SJCRH30 (cell line): ENCODE measurements around the gene CIB2. TPM values are rescaled to one million over a fixed set of nuclear protein-coding genes. Genes with fewer than 3 reads are reported as not detected.

ENCODE experiments used
- DNase-seq, 2 experiments: peaks; one replicate each; pipeline ENCODE4 v3.0.0-alpha.2; 2015 to 2020
- H3K27ac ChIP-seq: fragments of 250-450 bp; sonication (Bioruptor Pico); 2 replicates; pipeline ENCODE4 v1.5.1; 2020; ENCODE audit warnings: mild to moderate bottlenecking, moderate library complexity
- H3K27me3 ChIP-seq: fragments of 250-450 bp; sonication (Bioruptor Pico); 2 replicates; pipeline ENCODE4 v1.5.1; 2020; ENCODE audit warnings: mild to moderate bottlenecking, moderate library complexity
- H3K36me3 ChIP-seq: fragments of 250-450 bp; sonication (Bioruptor Pico); 2 replicates; pipeline ENCODE4 v1.5.1; 2020; ENCODE audit warnings: mild to moderate bottlenecking, moderate library complexity
- H3K4me1 ChIP-seq: fragments of 250-450 bp; sonication (Bioruptor Pico); 2 replicates; pipeline ENCODE4 v1.5.1; 2020; ENCODE audit warnings: mild to moderate bottlenecking, moderate library complexity
- H3K4me3 ChIP-seq: fragments of 250-450 bp; sonication (Bioruptor Pico); 2 replicates; pipeline ENCODE4 v1.5.1; 2020; ENCODE audit warnings: mild to moderate bottlenecking, moderate library complexity
- H3K9me3 ChIP-seq: fragments of 250-450 bp; sonication (Bioruptor Pico); replicated peaks from 2 replicates; pipeline ENCODE4 v1.5.1; 2020; ENCODE audit warnings: mild to moderate bottlenecking, moderate library complexity
- total RNA-seq: library from RNA; depleted of rRNA; stranded (reverse); fragments of >200 nt; shearing (Covaris generic); gene quantifications from 2 replicates; pipeline ENCODE4 v1.2.3, GENCODE V29; 2014; rRNA removed

CIB2 gene
- total RNA-seq = 0.59 and 2.8 TPM in 2 replicates

GRCh38 chr15:78131295-78132061, at the start of gene CIB2:
Gene CIB2 (minus strand): TSS chr15:78131445. CDS start chr15:78131215, 230 bp downstream.
- Histone ChIP-seq H3K36me3 (no peaks in the 10 kb centered on the region), H3K4me1 (no peaks in the 10 kb centered on the region), H3K4me3 (peak within 1 kb of the TSS; percentile 70), H3K9me3 (no peaks in the 10 kb centered on the region), H3K27me3 (no peaks in the 10 kb centered on the region), H3K27ac (peak within 1 kb of the TSS; percentile 4; the same call in 1 of the 2 replicates)
- DNase-seq = peak; percentile 65 to 78

GRCh38 chr15:78179906-78180305, 48.7 kb upstream of the CIB2 start:
- no peak for DNase-seq
- no peaks in the 10 kb centered on the region for H3K36me3 ChIP-seq
- H3K4me3 ChIP-seq = no peak overlapping the region
- no peaks in the 10 kb centered on the region for H3K27me3 ChIP-seq
- peaks cover 9% of the 10 kb centered on the region for H3K4me1 ChIP-seq
- H3K9me3 ChIP-seq = no peaks in the 10 kb centered on the region
- no peak overlapping the region for H3K27ac ChIP-seq

DNA sequence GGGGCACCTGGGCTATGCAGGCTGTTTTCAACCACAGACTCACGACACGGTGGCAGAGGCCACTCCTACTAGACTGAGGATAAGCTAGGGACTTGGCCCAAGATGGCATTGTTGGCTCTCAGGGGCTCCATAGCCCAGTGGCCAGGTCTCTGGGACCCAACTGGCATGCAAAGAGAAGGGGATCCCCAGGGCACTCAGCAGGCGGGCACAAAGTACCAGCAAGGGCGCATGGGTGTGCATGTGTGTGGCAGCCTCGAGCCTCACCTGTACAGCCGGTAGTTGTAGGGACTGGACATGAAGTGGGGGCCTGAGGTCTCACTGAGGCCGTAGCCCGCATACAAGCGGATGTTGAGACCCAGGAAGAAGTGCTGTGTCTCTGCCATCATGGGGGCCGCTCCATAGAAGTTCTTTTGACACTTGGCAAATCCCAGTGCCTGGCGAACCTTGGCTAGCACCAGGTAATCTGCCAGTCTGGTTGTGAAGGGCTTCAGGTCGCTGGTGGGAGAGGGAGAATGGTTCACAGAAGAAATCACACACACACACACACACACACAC, 48.1 kb upstream of the CIB2 start:
- H3K27me3 ChIP-seq = no peaks in the 10 kb centered on the region
- no peaks in the 10 kb centered on the region for H3K36me3 ChIP-seq
- peaks cover 9% of the 10 kb centered on the region for H3K4me1 ChIP-seq
- H3K27ac ChIP-seq = no peak overlapping the region
- H3K4me3 ChIP-seq = no peak overlapping the region
- no peaks in the 10 kb centered on the region for H3K9me3 ChIP-seq
- no peak for DNase-seq

DNA sequence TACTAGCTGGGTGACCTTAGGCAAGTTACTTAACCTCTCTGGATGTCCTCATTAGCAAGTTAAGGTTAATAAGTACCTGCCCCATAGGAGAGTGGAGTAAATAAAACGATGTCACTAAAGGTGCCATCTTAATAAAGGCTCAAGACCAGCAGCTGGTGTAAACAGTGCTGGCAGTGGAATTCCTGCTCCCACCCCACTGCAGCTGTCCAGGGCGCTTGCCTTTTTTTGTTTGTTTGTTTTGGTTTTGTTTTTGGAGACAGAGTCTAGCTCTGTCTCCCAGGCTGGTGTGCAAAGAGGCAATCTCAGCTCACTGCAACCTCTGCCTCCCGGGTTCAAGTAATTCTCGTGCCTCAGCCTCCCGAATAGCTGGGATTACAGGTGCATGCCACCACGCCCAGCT, 46.8 kb upstream of the CIB2 start:
- no peak overlapping the region for H3K27ac ChIP-seq
- H3K36me3 ChIP-seq = no peaks in the 10 kb centered on the region
- no peaks in the 10 kb centered on the region for H3K27me3 ChIP-seq
- H3K9me3 ChIP-seq = no peaks in the 10 kb centered on the region
- DNase-seq = peak in 1 of 2 experiments; percentile 33
- no peak overlapping the region for H3K4me3 ChIP-seq
- peaks cover 9% of the 10 kb centered on the region for H3K4me1 ChIP-seq

GRCh38 chr15:78177447-78177873, 46.2 kb upstream of the CIB2 start:
- Histone ChIP-seq H3K36me3 (no peaks in the 10 kb centered on the region), H3K9me3 (no peaks in the 10 kb centered on the region)
- peak; percentile 71 to 83 for DNase-seq

DNA sequence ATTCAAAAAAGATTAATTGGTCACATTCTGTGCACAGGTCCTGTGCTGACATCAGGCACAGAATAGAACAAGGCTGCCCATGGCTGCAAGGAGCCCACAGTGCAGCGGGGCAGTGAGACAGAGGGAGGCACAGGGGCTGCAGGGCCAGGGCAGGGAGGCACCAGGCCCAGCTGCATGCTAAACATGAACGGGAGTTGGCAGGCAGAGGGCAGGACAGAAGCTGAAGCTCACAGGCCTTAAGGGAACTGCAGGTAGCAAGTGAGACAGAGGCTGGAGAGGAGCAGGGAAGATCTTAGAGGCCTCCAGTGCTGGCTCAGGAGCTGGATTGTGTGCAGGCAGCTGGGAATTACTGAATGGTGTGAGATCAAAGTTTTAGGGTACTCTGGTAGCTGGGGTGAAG, 44.1 kb upstream of the CIB2 start:
- H3K36me3 ChIP-seq = peaks cover 18% of the 10 kb centered on the region
- H3K27me3 ChIP-seq = no peaks in the 10 kb centered on the region
- peaks cover 9% of the 10 kb centered on the region for H3K4me1 ChIP-seq
- no peaks in the 10 kb centered on the region for H3K9me3 ChIP-seq
- DNase-seq = no peak
- no peak overlapping the region for H3K4me3 ChIP-seq
- H3K27ac ChIP-seq = no peak overlapping the region

More at GRCh38 chr15:78177447-78177873, 46.2 kb upstream of the CIB2 start:
- H3K4me1 ChIP-seq = peaks cover 9% of the 10 kb centered on the region
- H3K4me3 ChIP-seq = no peak overlapping the region
- no peaks in the 10 kb centered on the region for H3K27me3 ChIP-seq
- no peak overlapping the region for H3K27ac ChIP-seq

- Histone ChIP-seq H3K27ac (no peak overlapping the region), H3K36me3 (peaks cover 22% of the 10 kb centered on the region), H3K4me3 (no peak overlapping the region), H3K4me1 (peaks cover 9% of the 10 kb centered on the region), H3K27me3 (no peaks in the 10 kb centered on the region), H3K9me3 (no peaks in the 10 kb centered on the region)
- peak in 1 of 2 experiments; percentile 33 for DNase-seq
Observed at GRCh38 chr15:78174401-78174800, 43.2 kb upstream of the CIB2 start.

DNA sequence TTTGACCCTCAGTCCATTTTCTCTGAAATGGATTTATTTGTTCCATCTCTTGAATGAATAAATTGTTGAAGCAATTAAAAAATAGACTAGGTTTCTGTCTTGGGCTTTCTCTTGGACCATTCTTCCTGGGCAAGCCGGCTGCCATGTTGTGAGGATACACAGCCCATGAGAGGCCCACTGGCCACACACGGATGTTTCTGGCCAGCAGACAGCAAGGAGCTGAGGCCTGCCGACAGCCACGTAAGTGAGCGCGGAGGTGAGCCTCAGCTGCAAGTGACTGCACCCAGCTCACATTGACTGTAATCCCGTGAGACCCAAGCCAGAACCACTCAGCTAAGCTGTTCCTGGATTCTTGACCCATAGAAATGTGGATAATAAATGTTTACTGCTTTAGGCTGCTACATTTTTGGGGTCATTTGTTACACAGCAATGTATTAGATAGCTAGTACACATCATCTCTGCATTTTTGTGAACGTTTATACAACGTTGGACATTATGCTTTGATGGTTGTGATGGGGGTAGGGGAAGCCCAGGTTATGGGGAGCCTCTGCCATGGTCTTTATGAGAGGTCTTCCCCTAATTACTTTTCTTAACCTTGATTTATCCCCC, 40.7 kb upstream of the CIB2 start:
- Histone ChIP-seq H3K36me3 (peaks cover 42% of the 10 kb centered on the region), H3K4me1 (no peaks in the 10 kb centered on the region), H3K4me3 (no peak overlapping the region), H3K27me3 (no peaks in the 10 kb centered on the region), H3K27ac (no peak overlapping the region), H3K9me3 (no peaks in the 10 kb centered on the region)
- DNase-seq = no peak

GRCh38 chr15:78170848-78171773, 39.9 kb upstream of the CIB2 start:
- peaks cover 48% of the 10 kb centered on the region for H3K36me3 ChIP-seq
- no peaks in the 10 kb centered on the region for H3K9me3 ChIP-seq
- no peaks in the 10 kb centered on the region for H3K27me3 ChIP-seq
- no peak overlapping the region for H3K4me3 ChIP-seq
- H3K4me1 ChIP-seq = no peaks in the 10 kb centered on the region
- DNase-seq = no peak
- H3K27ac ChIP-seq = no peak overlapping the region

DNA sequence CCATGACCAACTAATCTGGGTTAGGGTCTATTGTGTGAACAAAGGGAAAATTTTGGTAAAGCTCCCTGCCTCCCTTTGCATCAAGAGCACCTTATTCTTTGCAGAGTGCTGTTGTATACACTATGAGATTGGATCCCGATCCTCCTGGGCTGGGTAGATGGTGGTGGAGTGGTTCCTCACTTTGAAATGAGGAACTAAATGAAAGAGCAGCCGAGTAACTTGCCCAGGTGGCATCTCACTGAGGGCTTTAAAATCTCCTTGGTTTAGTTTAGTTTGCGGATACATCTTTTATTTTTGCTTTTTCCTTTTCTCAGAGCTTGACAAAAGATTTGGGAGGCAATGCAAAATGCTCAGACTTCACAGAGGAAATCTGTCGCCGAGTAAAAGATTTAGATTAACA, 37.4 kb upstream of the CIB2 start:
- Histone ChIP-seq H3K4me1 (no peaks in the 10 kb centered on the region), H3K36me3 (peaks cover 67% of the 10 kb centered on the region), H3K4me3 (no peak overlapping the region), H3K27me3 (no peaks in the 10 kb centered on the region), H3K27ac (no peak overlapping the region), H3K9me3 (no peaks in the 10 kb centered on the region)
- DNase-seq = no peak

DNA sequence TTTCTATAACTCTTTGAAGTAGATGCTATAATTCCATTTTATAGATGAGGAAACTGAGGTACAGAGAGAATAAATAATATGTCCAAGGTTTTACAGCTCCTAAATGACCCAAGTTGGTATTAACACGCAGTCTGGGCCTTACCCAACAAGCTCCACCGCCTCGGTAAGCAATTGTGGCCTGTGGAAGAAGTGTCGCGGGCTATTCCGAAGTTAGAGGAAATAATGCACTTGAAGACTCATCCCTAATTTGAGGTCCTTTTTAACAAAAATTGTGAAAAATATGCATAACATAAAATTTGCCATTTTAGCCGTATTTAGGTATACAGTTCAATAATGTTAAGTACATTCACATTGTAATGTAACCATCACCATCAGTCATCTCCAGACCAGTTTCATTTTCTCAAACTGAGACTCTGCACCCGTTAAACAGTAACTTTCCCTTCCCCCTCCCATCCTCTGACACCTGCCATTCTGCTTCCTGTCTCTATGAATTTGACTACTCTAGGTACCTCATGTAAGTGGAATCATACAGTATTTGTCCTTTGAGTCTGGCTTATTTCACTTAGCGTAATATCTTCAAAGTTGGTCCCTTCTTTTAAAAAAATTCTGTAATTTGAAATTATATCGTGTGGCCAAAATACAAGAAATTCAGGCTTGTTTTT, 36.1 kb upstream of the CIB2 start:
- DNase-seq = no peak
- no peaks in the 10 kb centered on the region for H3K9me3 ChIP-seq
- peaks cover 67% of the 10 kb centered on the region for H3K36me3 ChIP-seq
- no peak overlapping the region for H3K27ac ChIP-seq
- H3K4me3 ChIP-seq = no peak overlapping the region
- H3K27me3 ChIP-seq = no peaks in the 10 kb centered on the region
- H3K4me1 ChIP-seq = no peaks in the 10 kb centered on the region

- no peak for DNase-seq
- no peak overlapping the region for H3K27ac ChIP-seq
- no peak overlapping the region for H3K4me3 ChIP-seq
- H3K9me3 ChIP-seq = no peaks in the 10 kb centered on the region
- no peaks in the 10 kb centered on the region for H3K27me3 ChIP-seq
- no peaks in the 10 kb centered on the region for H3K4me1 ChIP-seq
- peaks cover 59% of the 10 kb centered on the region for H3K36me3 ChIP-seq
Observed at GRCh38 chr15:78164010-78164409, 32.8 kb upstream of the CIB2 start.

GRCh38 chr15:78162038-78162437, 30.8 kb upstream of the CIB2 start:
- no peak overlapping the region for H3K27ac ChIP-seq
- H3K4me1 ChIP-seq = no peaks in the 10 kb centered on the region
- H3K27me3 ChIP-seq = no peaks in the 10 kb centered on the region
- H3K36me3 ChIP-seq = peaks cover 47% of the 10 kb centered on the region
- no peaks in the 10 kb centered on the region for H3K9me3 ChIP-seq
- no peak for DNase-seq
- no peak overlapping the region for H3K4me3 ChIP-seq

- Histone ChIP-seq H3K4me3 (no peak overlapping the region), H3K27ac (no peak overlapping the region), H3K36me3 (peaks cover 29% of the 10 kb centered on the region), H3K27me3 (no peaks in the 10 kb centered on the region), H3K9me3 (no peaks in the 10 kb centered on the region), H3K4me1 (no peaks in the 10 kb centered on the region)
- no peak for DNase-seq
Observed at GRCh38 chr15:78159395-78159794, 28.1 kb upstream of the CIB2 start.
